ENCODE measurements around the gene MPL. TPM values are rescaled to one million over a fixed set of nuclear protein-coding genes. Genes with fewer than 3 reads are reported as not detected.
A peak's percentile ranks its signal among the peaks of the same experiment; 100 is the strongest.

MPL gene
- total and polyA plus RNA-seq, 4 donors: 0.18 to 0.52 (median 0.20) TPM; not detected in 1

DNA sequence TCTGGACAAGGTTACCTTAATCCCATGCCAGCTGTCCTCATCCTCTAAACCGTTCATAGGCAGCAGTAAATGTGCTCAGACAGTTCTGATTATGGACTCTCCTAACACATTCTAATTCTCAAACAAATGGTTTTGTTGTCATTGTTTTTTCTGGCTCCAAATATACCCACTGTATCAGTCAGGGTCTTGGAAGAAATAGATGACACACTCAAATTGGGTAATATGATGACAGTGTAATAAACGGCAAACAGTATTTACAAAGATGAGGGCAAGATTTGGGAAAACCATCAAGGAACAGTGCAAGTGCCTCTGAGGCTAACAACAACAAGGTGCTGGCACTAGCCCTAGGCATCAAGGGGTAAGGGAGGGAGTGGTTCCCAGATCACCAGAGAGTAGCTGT, 16.9 kb downstream of the MPL start:
- ATAC-seq (ENCODE audit: low FRiP score) (no peak), DNase-seq (no peak)
- no peaks in the 10 kb centered on the region for H3K27me3 ChIP-seq (ENCODE audit: control insufficient read depth in 1 of 2, insufficient read depth in 2 of 2, low read length in 1 of 2)
- no peaks in the 10 kb centered on the region for H3K36me3 ChIP-seq (ENCODE audit: control insufficient read depth in 1 of 2, insufficient read depth in 2 of 2, low read length in 1 of 2)
- intact Hi-C loops (cut with DNase I): no loop called here
- H3K9me3 ChIP-seq (ENCODE audit: control insufficient read depth, low read length): no peaks in the 10 kb centered on the region
- no peaks in the 10 kb centered on the region for H3K4me1 ChIP-seq (ENCODE audit: control insufficient read depth in 1 of 2, insufficient read depth in 2 of 2, low read length in 2 of 2)
- 79 to 84% methylated on average over 2 of the region's 2 CpGs for WGBS, 2 donors
- H3K27ac ChIP-seq (ENCODE audit: low read depth in 1 of 2, low read length in 2 of 2): no peak overlapping the region
- H3K4me3 ChIP-seq (ENCODE audit: low read length in 2 of 2): no peak overlapping the region

DNA sequence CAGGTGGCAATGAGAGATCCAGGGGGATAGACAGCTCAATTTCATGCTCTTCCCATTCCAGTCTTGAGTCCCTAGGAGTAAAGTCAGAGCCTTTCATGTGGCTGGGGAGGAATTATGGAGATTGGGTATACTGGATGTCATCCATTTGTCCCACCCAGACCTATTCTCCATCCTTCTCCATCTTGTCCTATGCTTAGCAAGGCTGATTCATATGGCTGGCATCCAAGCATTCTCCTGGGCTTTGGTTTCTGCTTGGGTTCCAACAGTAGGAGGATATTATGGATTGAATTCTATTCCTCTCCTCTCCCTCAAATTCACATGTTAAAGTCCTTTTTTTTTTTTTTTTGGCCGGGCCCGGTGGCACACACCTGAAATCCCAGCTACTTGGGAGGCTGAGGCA, 17.3 kb downstream of the MPL start:
- Histone ChIP-seq H3K9me3 (ENCODE audit: control insufficient read depth, low read length) (no peaks in the 10 kb centered on the region), H3K4me3 (ENCODE audit: low read length in 2 of 2) (no peak overlapping the region), H3K27me3 (ENCODE audit: control insufficient read depth in 1 of 2, insufficient read depth in 2 of 2, low read length in 1 of 2) (no peaks in the 10 kb centered on the region), H3K36me3 (ENCODE audit: control insufficient read depth in 1 of 2, insufficient read depth in 2 of 2, low read length in 1 of 2) (no peaks in the 10 kb centered on the region), H3K4me1 (ENCODE audit: control insufficient read depth in 1 of 2, insufficient read depth in 2 of 2, low read length in 2 of 2) (no peaks in the 10 kb centered on the region), H3K27ac (ENCODE audit: low read depth in 1 of 2, low read length in 2 of 2) (no peak overlapping the region)
- 94 to 96% methylated on average over 2 of the region's 2 CpGs for WGBS, 2 donors
- intact Hi-C loops (cut with DNase I): no loop called here
- DNase-seq (no peak), ATAC-seq (ENCODE audit: low FRiP score) (no peak)

DNA sequence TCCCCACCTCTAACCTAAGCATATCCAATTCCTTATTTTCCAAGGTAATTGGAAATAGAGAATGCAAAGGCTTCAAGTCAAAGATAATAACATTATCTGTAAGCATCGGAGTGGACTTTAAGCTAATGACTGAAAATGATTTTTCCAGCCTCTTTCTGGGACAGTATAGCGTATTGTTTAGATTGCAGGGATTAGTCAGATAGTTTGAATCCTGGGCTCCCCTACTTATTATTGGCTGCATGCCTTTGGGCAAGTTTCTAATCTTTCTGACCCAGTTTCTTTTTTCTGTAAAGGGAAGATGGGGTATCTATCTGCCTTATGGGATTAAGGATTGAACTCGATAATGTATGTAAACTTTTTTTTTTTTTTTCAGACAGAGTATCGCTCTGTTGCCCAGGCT, 19.6 kb downstream of the MPL start:
- ATAC-seq (ENCODE audit: low FRiP score) (no peak), DNase-seq (no peak)
- intact Hi-C loops (cut with DNase I): no loop called here
- no peaks in the 10 kb centered on the region for H3K27me3 ChIP-seq (ENCODE audit: control insufficient read depth in 1 of 2, insufficient read depth in 2 of 2, low read length in 1 of 2)
- no peaks in the 10 kb centered on the region for H3K9me3 ChIP-seq (ENCODE audit: control insufficient read depth, low read length)
- 91 to 97% methylated on average over 4 of the region's 4 CpGs for WGBS, 2 donors
- H3K27ac ChIP-seq (ENCODE audit: low read depth in 1 of 2, low read length in 2 of 2): no peak overlapping the region
- H3K4me3 ChIP-seq (ENCODE audit: low read length in 2 of 2): no peak overlapping the region
- no peaks in the 10 kb centered on the region for H3K36me3 ChIP-seq (ENCODE audit: control insufficient read depth in 1 of 2, insufficient read depth in 2 of 2, low read length in 1 of 2)
- H3K4me1 ChIP-seq (ENCODE audit: control insufficient read depth in 1 of 2, insufficient read depth in 2 of 2, low read length in 2 of 2): no peaks in the 10 kb centered on the region

DNA sequence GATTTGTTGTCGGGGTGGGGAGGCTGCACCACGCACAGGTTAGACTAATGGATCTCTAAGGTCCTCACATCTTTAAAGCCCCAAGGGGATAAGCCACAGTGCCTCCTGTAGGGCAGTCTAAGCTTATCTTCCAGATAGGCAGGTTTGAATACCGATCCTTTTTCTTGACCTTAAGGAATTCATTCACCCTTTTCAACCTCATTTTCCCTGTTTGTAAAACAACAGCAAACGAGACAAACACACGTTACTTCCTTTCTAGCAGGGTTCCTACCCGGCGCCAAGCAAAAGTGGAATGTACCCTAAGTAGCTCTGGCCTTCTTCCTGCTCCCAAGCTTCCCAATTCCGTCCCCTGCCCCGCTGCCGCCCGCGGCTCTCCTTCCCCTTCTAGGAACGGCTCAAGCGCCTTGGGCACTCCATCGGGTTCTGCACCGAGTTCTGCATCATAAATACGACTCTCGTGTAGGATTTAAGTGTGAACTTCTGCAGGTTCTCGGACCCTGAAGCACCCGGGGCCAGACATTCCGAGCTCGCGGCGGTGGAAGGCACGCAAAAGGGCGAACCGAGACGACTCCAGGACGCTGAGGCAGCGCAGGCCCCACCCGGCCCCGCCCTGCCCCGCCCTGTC, 20.6 kb downstream of the MPL start:
- Histone ChIP-seq H3K27me3 (ENCODE audit: control insufficient read depth in 1 of 2, insufficient read depth in 2 of 2, low read length in 1 of 2) (no peaks in the 10 kb centered on the region), H3K36me3 (ENCODE audit: control insufficient read depth in 1 of 2, insufficient read depth in 2 of 2, low read length in 1 of 2) (no peaks in the 10 kb centered on the region), H3K9me3 (ENCODE audit: control insufficient read depth, low read length) (no peaks in the 10 kb centered on the region), H3K4me3 (ENCODE audit: low read length in 2 of 2) (peak overlapping the region; percentile 22 to 60), H3K4me1 (ENCODE audit: control insufficient read depth in 1 of 2, insufficient read depth in 2 of 2, low read length in 2 of 2) (no peaks in the 10 kb centered on the region), H3K27ac (ENCODE audit: low read depth in 1 of 2, low read length in 2 of 2) (peak overlapping the region; percentile 38 to 58)
- intact Hi-C loops (cut with DNase I): no loop called here
- 1% methylated on average over 33 of the region's 33 CpGs for WGBS, 2 donors
- no peak for ATAC-seq (ENCODE audit: low FRiP score)
- no peak for DNase-seq

DNA sequence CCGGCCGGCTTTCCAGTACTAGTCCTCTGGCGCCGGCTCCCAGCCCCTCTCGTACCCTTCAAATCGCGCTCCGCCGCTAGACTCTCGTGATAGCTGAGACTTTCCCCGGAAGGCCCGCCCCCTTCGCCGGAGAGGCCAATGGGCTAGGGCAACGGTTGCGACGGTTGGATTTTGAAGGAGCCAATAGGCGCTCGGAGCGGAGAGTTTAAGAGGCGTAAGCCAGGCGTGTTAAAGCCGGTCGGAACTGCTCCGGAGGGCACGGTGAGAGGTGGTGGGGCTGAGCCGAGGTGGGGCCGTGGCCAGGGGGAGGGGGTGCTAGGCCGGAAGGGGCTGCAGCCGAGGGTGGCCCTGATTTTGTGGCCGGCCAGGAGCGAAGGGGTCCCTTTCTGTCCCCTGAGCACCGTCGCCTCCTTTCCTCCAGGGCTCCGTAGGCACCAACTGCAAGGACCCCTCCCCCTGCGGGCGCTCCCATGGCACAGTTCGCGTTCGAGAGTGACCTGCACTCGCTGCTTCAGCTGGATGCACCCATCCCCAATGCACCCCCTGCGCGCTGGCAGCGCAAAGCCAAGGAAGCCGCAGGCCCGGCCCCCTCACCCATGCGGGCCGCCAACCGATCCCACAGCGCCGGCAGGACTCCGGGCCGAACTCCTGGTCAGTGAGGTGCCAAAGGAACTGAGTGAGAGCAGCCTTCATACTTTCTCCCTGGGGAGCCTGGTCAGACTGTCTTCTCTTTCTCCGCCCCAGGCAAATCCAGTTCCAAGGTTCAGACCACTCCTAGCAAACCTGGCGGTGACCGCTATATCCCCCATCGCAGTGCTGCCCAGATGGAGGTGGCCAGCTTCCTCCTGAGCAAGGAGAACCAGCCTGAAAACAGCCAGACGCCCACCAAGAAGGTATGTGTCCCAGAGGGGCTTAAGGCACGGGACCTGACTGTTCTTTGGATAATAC, 21.4 kb downstream of the MPL start, which contains the start of gene CDC20:
CDC20 (plus strand) TSS at position 236 of the 948 bp plus-strand sequence; CDS start at position 471, 235 bp downstream.
- peaks cover 0 to 4% of the 10 kb centered on the region in 2 donors for H3K36me3 ChIP-seq (ENCODE audit: control insufficient read depth in 1 of 2, insufficient read depth in 2 of 2, low read length in 1 of 2)
- intact Hi-C loops (cut with DNase I): no loop called here
- H3K4me1 ChIP-seq (ENCODE audit: control insufficient read depth in 1 of 2, insufficient read depth in 2 of 2, low read length in 2 of 2): no peaks in the 10 kb centered on the region
- no peaks in the 10 kb centered on the region for H3K27me3 ChIP-seq (ENCODE audit: control insufficient read depth in 1 of 2, insufficient read depth in 2 of 2, low read length in 1 of 2)
- H3K9me3 ChIP-seq (ENCODE audit: control insufficient read depth, low read length): no peaks in the 10 kb centered on the region
- ATAC-seq (ENCODE audit: low FRiP score) (peak; percentile 100), DNase-seq (peak; percentile 99 to 100)
- 1 to 2% methylated on average over 57 to 59 of the region's 59 CpGs for WGBS, 2 donors
- H3K27ac ChIP-seq (ENCODE audit: low read depth in 1 of 2, low read length in 2 of 2): peak within 1 kb of the TSS; percentile 38 to 58
- peak within 1 kb of the TSS; percentile 22 to 60 for H3K4me3 ChIP-seq (ENCODE audit: low read length in 2 of 2)

DNA sequence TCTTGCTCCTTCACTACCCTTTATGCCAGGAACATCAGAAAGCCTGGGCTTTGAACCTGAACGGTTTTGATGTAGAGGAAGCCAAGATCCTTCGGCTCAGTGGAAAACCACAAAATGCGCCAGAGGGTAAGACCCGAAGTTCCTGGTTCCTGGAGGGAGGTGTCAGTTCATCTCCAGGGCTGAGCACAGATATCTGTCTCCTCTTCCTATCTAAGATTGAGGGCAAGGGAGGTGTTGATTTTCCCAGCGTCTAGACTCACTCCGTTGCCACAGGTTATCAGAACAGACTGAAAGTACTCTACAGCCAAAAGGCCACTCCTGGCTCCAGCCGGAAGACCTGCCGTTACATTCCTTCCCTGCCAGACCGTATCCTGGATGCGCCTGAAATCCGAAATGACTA, 22.1 kb downstream of the MPL start:
- ATAC-seq (ENCODE audit: low FRiP score) (no peak), DNase-seq (no peak)
- Histone ChIP-seq H3K4me3 (ENCODE audit: low read length in 2 of 2) (no peak overlapping the region), H3K4me1 (ENCODE audit: control insufficient read depth in 1 of 2, insufficient read depth in 2 of 2, low read length in 2 of 2) (no peaks in the 10 kb centered on the region), H3K36me3 (ENCODE audit: control insufficient read depth in 1 of 2, insufficient read depth in 2 of 2, low read length in 1 of 2) (peaks cover 0 to 8% of the 10 kb centered on the region in 2 donors), H3K9me3 (ENCODE audit: control insufficient read depth, low read length) (no peaks in the 10 kb centered on the region), H3K27me3 (ENCODE audit: control insufficient read depth in 1 of 2, insufficient read depth in 2 of 2, low read length in 1 of 2) (no peaks in the 10 kb centered on the region), H3K27ac (ENCODE audit: low read depth in 1 of 2, low read length in 2 of 2) (no peak overlapping the region)
- 39 to 40% methylated on average over 11 of the region's 11 CpGs for WGBS, 2 donors
- intact Hi-C loops (cut with DNase I): no loop called here

DNA sequence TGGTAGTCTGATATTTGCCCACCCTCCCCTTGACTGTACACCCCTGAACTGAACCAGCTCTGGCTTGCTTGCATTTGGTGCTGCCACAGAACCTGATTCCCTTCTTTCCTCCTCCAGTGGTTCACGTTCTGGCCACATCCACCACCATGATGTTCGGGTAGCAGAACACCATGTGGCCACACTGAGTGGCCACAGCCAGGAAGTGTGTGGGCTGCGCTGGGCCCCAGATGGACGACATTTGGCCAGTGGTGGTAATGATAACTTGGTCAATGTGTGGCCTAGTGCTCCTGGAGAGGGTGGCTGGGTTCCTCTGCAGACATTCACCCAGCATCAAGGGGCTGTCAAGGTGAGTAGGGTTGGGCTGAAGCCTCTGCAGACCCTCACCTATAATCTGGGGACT, 23.0 kb downstream of the MPL start:
- DNase-seq (no peak), ATAC-seq (ENCODE audit: low FRiP score) (no peak)
- peaks cover 0 to 8% of the 10 kb centered on the region in 2 donors for H3K36me3 ChIP-seq (ENCODE audit: control insufficient read depth in 1 of 2, insufficient read depth in 2 of 2, low read length in 1 of 2)
- H3K9me3 ChIP-seq (ENCODE audit: control insufficient read depth, low read length): no peaks in the 10 kb centered on the region
- intact Hi-C loops (cut with DNase I): no loop called here
- no peak overlapping the region for H3K27ac ChIP-seq (ENCODE audit: low read depth in 1 of 2, low read length in 2 of 2)
- no peak overlapping the region for H3K4me3 ChIP-seq (ENCODE audit: low read length in 2 of 2)
- H3K4me1 ChIP-seq (ENCODE audit: control insufficient read depth in 1 of 2, insufficient read depth in 2 of 2, low read length in 2 of 2): no peaks in the 10 kb centered on the region
- 62 to 66% methylated on average over 4 of the region's 4 CpGs for WGBS, 2 donors
- no peaks in the 10 kb centered on the region for H3K27me3 ChIP-seq (ENCODE audit: control insufficient read depth in 1 of 2, insufficient read depth in 2 of 2, low read length in 1 of 2)

DNA sequence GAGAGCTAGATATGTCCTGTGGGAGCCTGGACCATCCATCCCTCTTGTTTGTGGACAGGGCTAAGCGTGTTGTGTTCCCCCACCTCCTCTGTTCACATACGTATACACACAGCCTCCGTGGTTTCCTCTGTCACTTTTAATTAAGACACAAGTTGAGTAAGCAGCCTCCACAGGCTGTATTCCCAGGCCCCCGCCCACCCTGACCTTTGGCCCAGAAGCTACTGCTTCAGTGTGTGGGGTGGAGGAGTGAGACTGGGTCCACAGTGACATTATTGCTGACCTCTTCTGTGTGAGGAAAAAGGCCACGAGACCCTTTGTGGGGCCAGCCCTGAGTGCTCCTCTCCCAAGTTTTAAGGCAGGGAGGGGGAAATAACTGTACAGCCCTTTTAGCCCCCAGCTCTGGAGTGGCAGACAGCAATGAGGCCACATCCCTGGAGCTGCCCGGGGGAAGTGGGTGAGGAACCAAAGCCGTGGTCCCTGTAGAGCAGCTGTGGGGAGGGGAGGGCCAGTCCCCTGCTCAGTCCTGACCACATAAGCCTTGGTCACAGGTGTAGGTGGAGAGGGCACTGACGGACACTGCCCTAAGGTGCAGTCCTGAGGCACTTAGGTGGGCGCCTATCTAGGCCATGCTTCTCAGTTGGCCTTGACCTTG, 25.8 kb downstream of the MPL start:
- H3K27me3 ChIP-seq (ENCODE audit: control insufficient read depth in 1 of 2, insufficient read depth in 2 of 2, low read length in 1 of 2): no peaks in the 10 kb centered on the region
- ATAC-seq (ENCODE audit: low FRiP score) (no peak), DNase-seq (no peak)
- WGBS, 2 donors: 74 to 77% methylated on average over 9 of the region's 9 CpGs
- H3K4me3 ChIP-seq (ENCODE audit: low read length in 2 of 2): no peak overlapping the region
- H3K9me3 ChIP-seq (ENCODE audit: control insufficient read depth, low read length): no peaks in the 10 kb centered on the region
- H3K27ac ChIP-seq (ENCODE audit: low read depth in 1 of 2, low read length in 2 of 2): no peak overlapping the region
- no peaks in the 10 kb centered on the region for H3K4me1 ChIP-seq (ENCODE audit: control insufficient read depth in 1 of 2, insufficient read depth in 2 of 2, low read length in 2 of 2)
- peaks cover 0 to 8% of the 10 kb centered on the region in 2 donors for H3K36me3 ChIP-seq (ENCODE audit: control insufficient read depth in 1 of 2, insufficient read depth in 2 of 2, low read length in 1 of 2)
- intact Hi-C loops (cut with DNase I): no loop called here
